IPS-11a (cell line): ENCODE results near the gene LMO2.
"Not testable (repeated sequence)": the region's sequence is repeated elsewhere in the genome, so short reads cannot be mapped to it uniquely, and the experiment has no call there.

Source experiments
- H3K4me3 ChIP-seq: one replicate; pipeline ENCODE4 v1.5.1; 2013; ENCODE audit warnings: low read depth, low read length, control low read depth

LMO2 gene

GRCh38 chr11:33827206-33827605 lies 64.7 kb downstream of the LMO2 start:
- no peak overlapping the region for H3K4me3 ChIP-seq

- H3K4me3 ChIP-seq: no peak overlapping the region
These were observed 65.9 kb downstream of the LMO2 start for GRCh38 chr11:33825854-33826560.

GRCh38 chr11:33822981-33823380 lies 68.9 kb downstream of the LMO2 start:
- not testable (repeated sequence) for H3K4me3 ChIP-seq

GRCh38 chr11:33819278-33820035 lies 72.4 kb downstream of the LMO2 start:
- H3K4me3 ChIP-seq: no peak overlapping the region
